Activated CD8-positive, alpha-beta memory T cell treated with anti-CD3 and anti-CD28 coated beads for 36 hours (primary cell): ENCODE results near the gene IL22. TPM values are rescaled to one million over a fixed set of nuclear protein-coding genes. Genes with fewer than 3 reads are reported as not detected.
"Not testable (repeated sequence)": the region's sequence is repeated elsewhere in the genome, so short reads cannot be mapped to it uniquely, and the experiment has no call there.

Source experiments
- CTCF ChIA-PET: fragments of 350-600 bp; sonication (Branson Sonifier 250); formaldehyde crosslinking; loops from one replicate; lab custom pipeline; 2021; ENCODE audit warnings: antibody characterized with exemption; lab: Charles Lee
- POLR2A ChIA-PET: fragments of 350-600 bp; sonication (Branson Sonifier 250); formaldehyde crosslinking; loops from one replicate; lab custom pipeline; 2021; ENCODE audit warnings: antibody characterized with exemption; lab: Charles Lee
- total RNA-seq, 2 experiments: library from RNA; stranded (reverse); gene quantifications; one replicate each; pipeline ENCODE4 v1.2.3, GENCODE V29; 2021

Gene IL22
- total RNA-seq, 2 experiments from 2014 or later = 1.3 to 1.4 TPM

DNA sequence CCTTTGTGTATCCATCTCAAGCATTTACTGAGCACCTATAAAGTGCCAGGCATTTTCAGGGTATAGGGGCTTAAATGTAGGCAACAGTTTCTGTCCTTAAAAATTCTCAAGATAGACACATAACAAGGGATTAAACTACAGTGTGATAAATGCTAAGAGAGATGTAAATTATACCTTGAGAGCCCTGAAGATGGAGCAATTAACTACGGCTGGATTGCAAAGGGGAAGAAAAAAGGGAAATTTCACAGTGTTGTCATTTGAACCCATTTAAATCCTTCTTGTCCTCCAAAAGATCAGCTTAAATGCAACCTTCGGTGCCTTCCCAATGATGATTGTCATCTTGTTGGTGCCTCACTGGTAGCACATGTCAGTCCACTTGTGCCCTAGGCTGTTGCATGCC is 16.3 kb downstream of the IL22 start:
- ChIA-PET CTCF (interaction anchor here (0.9 kb wide), 1 partner anchor 44 kb away, joined by 3 read pairs; no protein-coding TSS in a partner anchor), POLR2A (no interaction called here)

DNA sequence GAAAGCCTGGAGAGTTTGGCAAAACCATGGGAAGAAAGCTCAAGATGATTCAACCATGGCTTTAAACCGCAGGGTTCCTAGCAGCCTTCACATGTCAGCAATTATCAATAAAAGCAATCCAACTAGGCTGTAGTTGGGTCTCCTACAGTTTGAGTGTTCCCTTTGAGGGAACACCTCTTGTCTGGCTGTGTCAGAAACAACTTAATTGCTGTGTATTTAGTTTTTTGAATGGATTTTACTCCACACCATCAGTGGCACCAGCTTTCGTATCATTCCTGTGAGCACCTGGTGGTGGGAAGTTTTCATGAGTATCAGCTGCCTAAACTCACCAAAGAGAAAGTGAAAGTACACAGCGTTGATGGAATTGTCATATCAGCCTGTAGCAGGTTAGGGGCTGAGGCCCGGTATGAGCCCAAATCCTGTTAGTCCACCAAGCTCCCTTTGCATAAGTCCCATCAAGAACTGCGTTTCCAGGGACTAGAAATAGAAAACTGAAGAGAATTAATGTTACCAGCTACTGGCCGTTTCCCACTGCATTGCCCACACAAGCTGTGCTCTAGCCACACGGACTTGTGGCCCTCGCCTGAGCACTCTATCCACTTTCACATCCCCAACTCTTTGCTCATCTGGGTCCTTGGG is 16.9 kb downstream of the IL22 start:
- ChIA-PET POLR2A (interaction anchor here (0.8 kb wide), 1 partner anchor 41 kb away, joined by 3 read pairs; no protein-coding TSS in a partner anchor), CTCF (interaction anchor here (1.0 kb wide), 2 partner anchors 13 to 37 kb away, joined by 3 to 4 read pairs; no protein-coding TSS in a partner anchor)

GRCh38 chr12:68235576-68235975 is 17.8 kb downstream of the IL22 start:
- CTCF ChIA-PET = interaction anchor here (0.7 to 1.0 kb wide), 3 partner anchors 12 to 140 kb away, joined by 3 to 4 read pairs (median 3); no protein-coding TSS in a partner anchor
- POLR2A ChIA-PET = no interaction called here

- POLR2A ChIA-PET = no interaction called here
- CTCF ChIA-PET = interaction anchor here (1.2 kb wide), 1 partner anchor 11 kb away, joined by 3 read pairs; no protein-coding TSS in a partner anchor
Observed at GRCh38 chr12:68234140-68234539, 19.3 kb downstream of the IL22 start.

GRCh38 chr12:68233498-68233897 is 19.9 kb downstream of the IL22 start:
- POLR2A ChIA-PET = no interaction called here
- CTCF ChIA-PET = interaction anchor here (1.2 kb wide), 1 partner anchor 11 kb away, joined by 3 read pairs; no protein-coding TSS in a partner anchor

DNA sequence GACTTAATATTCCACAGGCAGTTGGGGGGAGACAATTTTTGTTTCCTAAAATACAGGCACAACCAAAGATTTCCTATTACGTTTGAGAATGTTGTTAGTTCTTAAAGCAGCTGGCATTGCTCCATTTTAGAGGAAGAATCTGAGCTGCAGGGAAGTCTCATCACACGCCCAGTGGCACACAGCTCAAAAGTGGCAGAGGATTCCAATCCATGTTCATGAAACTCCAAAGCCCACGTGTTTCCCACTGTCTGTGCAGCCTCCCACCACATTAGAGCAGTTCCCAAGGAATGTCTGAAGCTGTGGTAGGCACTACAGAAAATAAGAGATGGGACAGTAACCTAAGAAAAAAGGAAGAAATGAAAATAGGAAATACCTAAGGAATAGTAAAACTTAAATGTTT is 21.7 kb downstream of the IL22 start:
- ChIA-PET CTCF (interaction anchor here (1.0 to 1.6 kb wide), 3 partner anchors 9 to 413 kb away, joined by 4 to 10 read pairs (median 6); no protein-coding TSS in a partner anchor), POLR2A (no interaction called here)

- POLR2A ChIA-PET = no interaction called here
- CTCF ChIA-PET = interaction anchor here (1.0 to 1.6 kb wide), 3 partner anchors 8 to 413 kb away, joined by 4 to 10 read pairs (median 6); no protein-coding TSS in a partner anchor
Observed at GRCh38 chr12:68231229-68231628, 22.2 kb downstream of the IL22 start.

DNA sequence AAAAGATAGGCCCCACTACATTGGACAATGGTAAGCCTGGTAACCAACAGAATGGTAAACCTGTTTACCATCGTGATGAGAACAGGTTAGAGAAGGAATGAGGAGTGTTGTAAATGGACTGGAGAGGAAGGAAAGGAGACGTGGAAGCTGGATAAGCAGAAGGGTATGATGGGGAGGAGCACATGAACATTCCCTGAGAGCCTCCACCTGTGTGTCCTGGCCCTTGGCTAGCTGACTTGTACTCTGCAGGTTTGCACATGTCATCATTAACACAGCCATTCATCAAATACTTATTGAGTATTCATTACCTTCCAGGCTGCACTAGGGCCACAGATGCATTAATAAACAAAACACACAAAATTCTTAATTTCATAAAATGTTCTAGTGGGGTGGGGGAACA is 23.4 kb downstream of the IL22 start:
- ChIA-PET CTCF (no interaction called here), POLR2A (no interaction called here)

- ChIA-PET CTCF (no interaction called here), POLR2A (no interaction called here)
Observed at GRCh38 chr12:68227356-68227755, 26.0 kb downstream of the IL22 start.

DNA sequence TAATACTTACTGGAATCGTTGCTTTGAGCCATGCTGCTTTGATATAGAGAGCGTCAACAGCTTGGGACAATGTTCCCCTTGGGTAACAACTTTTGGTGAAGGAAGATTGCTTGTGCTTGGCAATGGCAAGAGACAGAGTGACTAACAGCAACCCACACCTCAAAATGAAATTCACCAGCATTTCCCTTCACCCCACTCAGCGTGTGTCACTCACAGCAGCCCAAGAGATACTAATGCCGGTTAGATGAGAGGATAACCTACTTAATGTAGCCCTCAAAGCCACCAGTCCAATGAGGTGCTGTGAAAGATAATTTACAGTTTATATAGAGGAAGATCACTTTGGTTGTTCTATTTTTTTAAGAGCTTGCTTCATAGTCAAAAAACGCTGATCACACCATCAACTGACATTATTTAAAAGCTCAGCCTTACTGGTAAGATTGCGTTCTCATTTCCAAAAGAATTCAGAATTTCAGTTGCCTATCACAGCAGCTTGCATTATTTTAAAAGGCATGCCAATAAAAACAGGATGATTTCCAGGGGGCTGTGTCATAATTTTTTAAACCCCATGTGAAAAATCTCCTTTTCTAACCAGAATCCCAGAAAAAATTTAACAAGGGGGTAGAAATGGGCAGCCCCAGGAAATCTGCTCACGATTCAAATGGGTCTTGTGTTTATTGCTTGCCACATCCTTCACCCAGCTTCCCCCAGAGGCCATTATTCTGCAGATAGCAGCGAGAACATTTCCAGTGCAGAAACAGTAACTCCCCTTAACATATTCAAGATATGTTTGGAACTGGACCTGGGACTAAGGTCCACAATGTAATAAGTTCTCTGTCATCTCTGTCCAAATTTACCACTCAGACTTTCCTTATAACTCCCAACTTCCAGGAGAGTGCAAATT is 27.6 kb downstream of the IL22 start, which contains the start of gene IL26:
Gene IL26 (minus strand): TSS at position 235 of the 901 bp plus-strand sequence. CDS start 54 bp downstream, at position 181.
- ChIA-PET CTCF (interaction anchor here (1.7 to 1.9 kb wide), 2 partner anchors 90 to 185 kb away, joined by 5 to 6 read pairs; no protein-coding TSS in a partner anchor), POLR2A (no interaction called here)

DNA sequence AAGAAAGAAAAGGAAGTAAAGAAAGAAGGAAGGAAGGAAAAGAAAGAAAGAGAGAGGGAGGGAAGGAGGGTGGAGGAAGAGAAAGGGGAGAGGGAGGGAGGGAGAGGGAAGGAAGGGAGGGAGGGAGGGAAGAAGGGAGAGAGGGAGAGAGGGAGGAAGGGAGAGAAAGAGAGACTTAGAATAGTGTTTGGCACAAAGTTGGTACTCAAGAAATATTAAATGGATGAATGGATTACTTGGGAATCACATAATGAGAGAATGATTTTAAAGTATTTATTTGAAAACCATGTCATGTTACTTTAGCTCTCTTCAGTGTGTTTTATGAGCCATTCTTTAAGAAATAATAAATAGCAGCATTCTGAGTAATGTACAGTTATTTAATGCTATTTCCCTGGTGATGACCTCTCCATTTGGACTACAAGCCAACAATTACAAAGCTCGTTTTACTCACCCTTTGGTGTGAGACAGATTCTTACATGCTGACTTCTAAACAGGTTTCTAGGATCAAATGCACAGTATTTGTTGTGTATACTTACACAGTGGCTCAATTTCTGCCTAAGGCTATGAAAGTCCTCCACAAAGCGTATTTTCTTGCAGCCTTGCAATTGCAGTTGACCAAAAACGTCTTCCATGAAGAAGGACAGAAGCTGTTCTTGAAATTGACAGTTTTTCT is 28.7 kb downstream of the IL22 start:
- POLR2A ChIA-PET = no interaction called here

GRCh38 chr12:68223067-68223747 is 30.2 kb downstream of the IL22 start:
- CTCF ChIA-PET = interaction anchor here (0.7 to 2.7 kb wide), 19 partner anchors 9 to 185 kb away, joined by 3 to 22 read pairs (median 5); partner anchors contain the start of gene MDM1

More for the DNA sequence above, 28.7 kb downstream of the IL22 start:
- CTCF ChIA-PET = interaction anchor here (1.1 to 2.7 kb wide), 6 partner anchors 16 to 187 kb away, joined by 3 to 8 read pairs (median 5); no protein-coding TSS in a partner anchor

GRCh38 chr12:68222326-68222725 is 31.1 kb downstream of the IL22 start:
- CTCF ChIA-PET = interaction anchor here (0.7 to 2.7 kb wide), 13 partner anchors 10 to 109 kb away, joined by 3 to 22 read pairs (median 6); partner anchors contain the start of gene MDM1
- POLR2A ChIA-PET = no interaction called here

More at GRCh38 chr12:68223067-68223747, 30.2 kb downstream of the IL22 start:
- POLR2A ChIA-PET = no interaction called here

DNA sequence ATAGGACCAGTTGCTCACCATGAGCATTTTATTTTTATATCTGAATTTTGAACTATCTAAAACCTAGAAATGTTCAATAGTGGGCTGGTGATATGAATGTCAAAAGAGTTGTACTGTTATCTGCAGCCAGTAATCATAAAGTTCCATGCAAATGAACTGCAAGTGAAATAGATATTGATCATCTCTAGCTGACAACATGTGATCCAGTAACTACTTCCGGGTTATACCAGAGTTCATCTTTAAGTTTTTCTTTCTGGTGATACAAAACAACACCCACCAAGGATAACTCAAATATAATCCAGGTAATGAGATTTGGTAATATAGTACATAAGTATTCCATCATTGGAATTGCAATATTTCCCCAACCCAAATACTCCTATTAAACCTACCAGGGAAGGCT is 31.9 kb downstream of the IL22 start:
- CTCF ChIA-PET = no interaction called here

GRCh38 chr12:68210875-68211274 is 42.5 kb downstream of the IL22 start:
- POLR2A ChIA-PET = no interaction called here

More for the DNA sequence above, 31.9 kb downstream of the IL22 start:
- POLR2A ChIA-PET = no interaction called here

DNA sequence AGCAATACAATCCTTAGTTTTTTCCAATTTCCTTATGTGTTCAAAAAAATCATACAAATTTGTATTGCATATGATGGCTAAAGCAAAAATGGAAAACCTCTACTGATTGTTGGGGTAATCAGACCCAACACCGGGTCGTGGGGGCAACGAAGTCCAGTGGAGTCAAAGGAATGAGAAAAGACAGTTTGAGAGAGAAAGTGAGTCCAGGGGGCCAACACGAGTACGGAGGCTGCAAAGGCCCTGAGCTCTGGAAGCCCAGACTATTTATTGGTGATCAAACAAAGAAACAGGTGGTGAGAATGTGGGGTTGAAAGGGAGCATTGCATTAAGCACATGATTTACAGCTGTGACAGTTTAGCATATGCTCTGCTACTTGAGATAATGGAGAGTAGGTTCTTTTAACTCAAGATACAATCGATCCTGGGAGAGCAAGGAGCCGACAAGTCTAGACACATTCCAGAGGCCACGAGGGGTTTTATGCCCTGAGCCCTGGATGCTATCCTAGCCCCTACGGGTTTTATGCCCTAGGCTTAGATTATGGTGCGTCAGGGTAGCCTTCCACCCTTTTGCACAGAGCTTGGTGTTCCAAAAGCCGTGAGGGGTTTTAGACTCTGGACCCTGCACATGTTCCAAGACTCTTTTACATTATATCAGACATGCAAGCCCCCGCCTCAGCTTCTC is 44.2 kb downstream of the IL22 start:
- POLR2A ChIA-PET, CTCF ChIA-PET: not testable (repeated sequence)

More at GRCh38 chr12:68210875-68211274, 42.5 kb downstream of the IL22 start:
- CTCF ChIA-PET = interaction anchor here (2.7 kb wide), 1 partner anchor 12 kb away, joined by 9 read pairs; no protein-coding TSS in a partner anchor

GRCh38 chr12:68207276-68207675 is 46.1 kb downstream of the IL22 start:
- CTCF ChIA-PET = no interaction called here
- POLR2A ChIA-PET = no interaction called here
